GM12865 (cell line): Measurements from ENCODE around the gene DAAM2.

Source experiments
- DNase-seq: peaks from one replicate; pipeline ENCODE4 v3.0.0; 2010; ENCODE audit warnings: low read depth
- H3K4me3 ChIP-seq: 2 replicates; pipeline ENCODE4 v1.5.1; 2011; ENCODE audit warnings: mild to moderate bottlenecking, low read depth, low read length, control low read depth
- TF ChIP-seq, protein P1 (sequence below): IDR thresholded peaks from 2 replicates; pipeline ENCODE4 v1.5.1; 2011; ENCODE audit warnings: low read length, control low read depth, low read depth, inconsistent platforms; ENCODE audit not compliant: insufficient read depth; ENCODE audit errors: missing control alignments

Gene DAAM2

DNA sequence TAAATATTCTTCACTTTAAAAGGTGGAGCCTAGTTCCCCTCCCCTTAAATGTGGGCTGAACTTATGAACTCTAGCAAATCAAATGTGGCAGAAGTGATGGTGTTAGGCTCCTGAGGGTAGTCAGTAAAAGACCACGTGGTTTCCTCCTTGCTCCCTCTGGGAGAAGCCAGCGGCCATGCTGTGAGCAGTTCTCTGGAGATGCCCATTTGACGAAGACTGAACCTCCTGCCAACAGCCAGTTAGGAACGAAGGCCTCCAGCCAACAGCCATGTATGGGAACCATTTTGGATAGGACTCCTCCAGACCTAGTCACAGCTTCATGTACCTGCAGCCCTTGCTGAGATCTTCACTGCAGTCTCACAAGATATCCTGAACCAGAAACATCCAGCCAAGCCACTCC lies 149.6 kb downstream of the DAAM2 start:
- TF ChIP-seq, protein P1, sequence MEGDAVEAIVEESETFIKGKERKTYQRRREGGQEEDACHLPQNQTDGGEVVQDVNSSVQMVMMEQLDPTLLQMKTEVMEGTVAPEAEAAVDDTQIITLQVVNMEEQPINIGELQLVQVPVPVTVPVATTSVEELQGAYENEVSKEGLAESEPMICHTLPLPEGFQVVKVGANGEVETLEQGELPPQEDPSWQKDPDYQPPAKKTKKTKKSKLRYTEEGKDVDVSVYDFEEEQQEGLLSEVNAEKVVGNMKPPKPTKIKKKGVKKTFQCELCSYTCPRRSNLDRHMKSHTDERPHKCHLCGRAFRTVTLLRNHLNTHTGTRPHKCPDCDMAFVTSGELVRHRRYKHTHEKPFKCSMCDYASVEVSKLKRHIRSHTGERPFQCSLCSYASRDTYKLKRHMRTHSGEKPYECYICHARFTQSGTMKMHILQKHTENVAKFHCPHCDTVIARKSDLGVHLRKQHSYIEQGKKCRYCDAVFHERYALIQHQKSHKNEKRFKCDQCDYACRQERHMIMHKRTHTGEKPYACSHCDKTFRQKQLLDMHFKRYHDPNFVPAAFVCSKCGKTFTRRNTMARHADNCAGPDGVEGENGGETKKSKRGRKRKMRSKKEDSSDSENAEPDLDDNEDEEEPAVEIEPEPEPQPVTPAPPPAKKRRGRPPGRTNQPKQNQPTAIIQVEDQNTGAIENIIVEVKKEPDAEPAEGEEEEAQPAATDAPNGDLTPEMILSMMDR: no peak
- H3K4me3 ChIP-seq: no peak overlapping the region
- DNase-seq: no peak

DNA sequence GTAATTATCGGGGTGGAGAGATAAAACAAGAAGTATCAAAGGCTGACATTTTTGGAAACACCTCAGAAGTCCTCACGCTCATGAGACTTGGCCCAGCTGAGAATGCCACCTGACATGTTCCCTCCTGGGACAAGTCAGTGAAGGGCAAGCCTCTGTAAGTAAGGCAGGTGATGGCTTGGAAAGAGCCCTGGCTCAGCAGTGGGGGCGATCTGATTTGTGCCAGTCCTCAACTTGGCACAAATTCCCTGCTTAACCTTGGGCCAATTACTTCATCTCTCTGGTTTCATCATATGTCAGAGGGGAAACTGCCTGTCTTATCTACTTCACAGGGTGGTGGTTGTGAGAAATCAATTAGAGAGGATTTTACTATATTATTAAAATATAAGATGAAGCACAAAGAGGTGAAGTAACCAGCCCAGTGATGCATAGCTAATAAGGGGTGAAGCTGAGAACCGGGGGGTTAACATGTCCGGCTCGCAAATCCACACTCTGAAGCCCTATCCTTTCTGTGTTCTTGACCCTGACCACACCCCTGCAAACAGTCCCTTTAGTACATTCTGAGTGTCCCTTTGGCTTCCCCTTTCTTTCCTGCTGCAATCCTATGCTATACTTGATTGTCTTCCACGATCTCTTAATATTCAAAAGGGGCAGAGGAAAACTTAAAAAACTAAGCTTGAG lies 150.9 kb downstream of the DAAM2 start:
- TF ChIP-seq, protein P1: no peak
- no peak overlapping the region for H3K4me3 ChIP-seq
- DNase-seq: no peak

DNA sequence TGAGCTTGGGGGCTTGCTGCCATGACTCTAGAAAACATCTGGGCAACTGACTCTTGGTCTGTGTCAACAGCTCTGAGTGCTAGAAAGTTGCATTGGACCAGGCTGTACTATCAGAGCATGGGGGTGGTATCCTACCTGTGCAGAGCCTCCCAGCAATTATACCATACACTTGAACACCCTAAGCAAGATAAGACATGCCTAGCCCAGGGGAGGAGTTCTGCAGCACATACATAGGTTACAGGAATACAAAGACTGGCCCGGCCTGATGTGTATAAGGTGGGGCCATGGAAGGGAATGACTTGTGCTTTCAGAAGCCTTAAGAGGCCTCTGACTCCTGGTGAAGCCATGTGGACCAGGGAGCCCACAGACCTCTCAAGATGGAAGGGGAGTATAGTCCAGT lies 153.4 kb downstream of the DAAM2 start:
- no peak for DNase-seq
- H3K4me3 ChIP-seq: no peak overlapping the region
- TF ChIP-seq, protein P1: no peak

DNA sequence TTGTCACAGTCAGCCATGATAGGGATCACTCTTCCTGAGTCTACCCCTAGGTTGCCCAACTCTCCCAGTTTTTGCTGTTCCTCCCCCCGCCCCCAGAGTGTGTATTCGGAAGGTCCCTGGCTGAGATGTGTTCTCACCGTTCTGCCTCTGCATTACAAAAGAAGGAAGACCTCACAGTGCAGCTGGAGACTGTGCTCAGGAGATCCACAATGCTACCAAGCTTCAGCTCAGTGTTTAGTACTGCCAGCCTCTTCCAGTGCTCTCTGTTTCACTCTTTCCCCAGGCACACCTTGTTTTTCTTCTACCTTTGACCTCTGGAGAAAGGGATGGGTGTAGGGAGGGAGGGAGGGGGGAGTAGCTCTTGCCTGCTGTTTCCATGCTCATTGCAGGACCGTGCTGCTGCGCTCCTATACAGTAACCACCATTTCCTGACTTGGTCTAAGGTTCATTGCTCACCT lies 155.5 kb downstream of the DAAM2 start:
- no peak for DNase-seq
- TF ChIP-seq, protein P1: no peak

DNA sequence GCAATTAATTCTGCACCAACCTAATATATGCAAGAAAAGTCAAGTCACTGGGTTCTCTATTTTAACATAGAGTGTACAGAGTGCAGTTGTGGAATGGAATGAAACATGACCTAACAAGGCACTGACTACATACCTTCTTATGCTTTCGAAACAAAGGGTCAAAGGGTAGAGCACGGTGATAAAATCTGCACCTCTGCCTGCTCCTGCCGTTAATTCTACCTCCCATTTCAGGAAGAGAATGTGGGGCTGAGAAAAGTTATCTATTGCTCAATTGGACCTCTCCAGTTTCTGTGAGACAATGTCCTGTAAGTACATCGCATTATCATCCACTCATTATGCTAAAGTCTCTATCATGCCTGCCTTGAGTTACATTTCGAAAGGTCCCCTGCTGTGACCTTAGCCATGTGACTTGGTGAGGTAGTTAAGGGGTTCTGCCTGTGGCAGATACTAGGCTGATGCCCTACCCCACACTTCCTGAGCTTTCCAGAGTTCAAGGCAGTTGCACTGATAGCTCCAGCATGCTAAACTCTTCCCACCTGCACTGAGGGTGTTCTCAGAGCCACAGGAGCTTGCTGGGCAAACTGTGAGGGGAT lies 156.1 kb downstream of the DAAM2 start:
- DNase-seq: no peak
- no peak overlapping the region for H3K4me3 ChIP-seq
- TF ChIP-seq, protein P1: no peak

More for the DNA sequence above, 155.5 kb downstream of the DAAM2 start:
- no peak overlapping the region for H3K4me3 ChIP-seq

DNA sequence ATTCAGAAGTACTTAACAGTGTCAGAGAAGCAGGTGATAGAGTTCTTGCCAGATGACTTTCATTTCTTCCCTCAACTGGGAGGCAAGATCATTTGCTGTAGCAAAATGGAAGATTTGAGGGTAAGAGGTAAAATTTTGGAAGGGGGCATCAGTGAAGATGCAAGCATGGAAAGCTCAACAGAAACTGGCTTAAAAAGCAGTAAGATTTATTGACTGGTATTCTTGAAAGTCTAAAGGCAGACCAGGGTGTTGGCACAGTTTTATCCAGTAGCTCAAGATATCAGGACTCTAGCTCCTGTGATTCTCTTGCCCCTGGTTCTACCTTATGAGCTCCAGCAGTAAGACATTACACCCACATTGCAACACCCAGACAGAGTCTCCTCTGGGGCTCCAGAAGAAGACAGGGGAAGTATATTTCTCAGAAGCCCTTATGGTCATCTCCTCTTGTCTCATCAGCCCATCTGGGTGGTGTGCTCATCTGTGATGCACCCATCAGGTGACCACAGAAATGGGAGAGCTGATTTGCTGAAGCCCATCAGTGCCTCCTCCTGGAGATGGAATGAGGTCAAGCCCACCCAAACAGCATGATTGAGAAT lies 158.0 kb downstream of the DAAM2 start:
- H3K4me3 ChIP-seq: no peak overlapping the region
- TF ChIP-seq, protein P1: no peak
- DNase-seq: no peak
